Measurements from ENCODE around the gene NUP42. TPM values are rescaled to one million over a fixed set of nuclear protein-coding genes. Genes with fewer than 3 reads are reported as not detected.

NUP42 gene
- total and polyA plus RNA-seq, 9 of the 15 experiments (the other 6 are each of a cell fraction or from before 2014, with no cell fraction given): 41.8 to 86.4 (median 71.2) TPM

DNA sequence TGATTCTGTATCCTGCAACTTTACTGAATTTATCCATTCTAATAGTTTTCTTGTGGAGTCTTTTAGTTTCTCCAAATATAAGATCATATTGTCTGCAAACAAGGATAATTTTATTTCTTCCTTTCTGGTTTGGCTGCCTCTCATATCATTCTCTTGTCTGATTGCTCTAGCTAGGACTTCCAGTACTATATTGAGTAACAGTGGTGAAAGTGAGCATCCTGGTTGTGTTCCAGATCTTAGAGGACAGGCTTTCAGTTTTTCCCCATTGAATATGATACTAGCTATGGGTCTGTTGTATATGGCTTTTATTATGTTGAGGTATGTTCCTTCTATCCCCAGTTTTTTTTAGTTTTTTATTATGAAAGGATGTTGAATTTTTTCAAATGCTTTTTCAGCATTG lies 48.1 kb upstream of the NUP42 start (continued):
- TF ChIP-seq, protein P1, sequence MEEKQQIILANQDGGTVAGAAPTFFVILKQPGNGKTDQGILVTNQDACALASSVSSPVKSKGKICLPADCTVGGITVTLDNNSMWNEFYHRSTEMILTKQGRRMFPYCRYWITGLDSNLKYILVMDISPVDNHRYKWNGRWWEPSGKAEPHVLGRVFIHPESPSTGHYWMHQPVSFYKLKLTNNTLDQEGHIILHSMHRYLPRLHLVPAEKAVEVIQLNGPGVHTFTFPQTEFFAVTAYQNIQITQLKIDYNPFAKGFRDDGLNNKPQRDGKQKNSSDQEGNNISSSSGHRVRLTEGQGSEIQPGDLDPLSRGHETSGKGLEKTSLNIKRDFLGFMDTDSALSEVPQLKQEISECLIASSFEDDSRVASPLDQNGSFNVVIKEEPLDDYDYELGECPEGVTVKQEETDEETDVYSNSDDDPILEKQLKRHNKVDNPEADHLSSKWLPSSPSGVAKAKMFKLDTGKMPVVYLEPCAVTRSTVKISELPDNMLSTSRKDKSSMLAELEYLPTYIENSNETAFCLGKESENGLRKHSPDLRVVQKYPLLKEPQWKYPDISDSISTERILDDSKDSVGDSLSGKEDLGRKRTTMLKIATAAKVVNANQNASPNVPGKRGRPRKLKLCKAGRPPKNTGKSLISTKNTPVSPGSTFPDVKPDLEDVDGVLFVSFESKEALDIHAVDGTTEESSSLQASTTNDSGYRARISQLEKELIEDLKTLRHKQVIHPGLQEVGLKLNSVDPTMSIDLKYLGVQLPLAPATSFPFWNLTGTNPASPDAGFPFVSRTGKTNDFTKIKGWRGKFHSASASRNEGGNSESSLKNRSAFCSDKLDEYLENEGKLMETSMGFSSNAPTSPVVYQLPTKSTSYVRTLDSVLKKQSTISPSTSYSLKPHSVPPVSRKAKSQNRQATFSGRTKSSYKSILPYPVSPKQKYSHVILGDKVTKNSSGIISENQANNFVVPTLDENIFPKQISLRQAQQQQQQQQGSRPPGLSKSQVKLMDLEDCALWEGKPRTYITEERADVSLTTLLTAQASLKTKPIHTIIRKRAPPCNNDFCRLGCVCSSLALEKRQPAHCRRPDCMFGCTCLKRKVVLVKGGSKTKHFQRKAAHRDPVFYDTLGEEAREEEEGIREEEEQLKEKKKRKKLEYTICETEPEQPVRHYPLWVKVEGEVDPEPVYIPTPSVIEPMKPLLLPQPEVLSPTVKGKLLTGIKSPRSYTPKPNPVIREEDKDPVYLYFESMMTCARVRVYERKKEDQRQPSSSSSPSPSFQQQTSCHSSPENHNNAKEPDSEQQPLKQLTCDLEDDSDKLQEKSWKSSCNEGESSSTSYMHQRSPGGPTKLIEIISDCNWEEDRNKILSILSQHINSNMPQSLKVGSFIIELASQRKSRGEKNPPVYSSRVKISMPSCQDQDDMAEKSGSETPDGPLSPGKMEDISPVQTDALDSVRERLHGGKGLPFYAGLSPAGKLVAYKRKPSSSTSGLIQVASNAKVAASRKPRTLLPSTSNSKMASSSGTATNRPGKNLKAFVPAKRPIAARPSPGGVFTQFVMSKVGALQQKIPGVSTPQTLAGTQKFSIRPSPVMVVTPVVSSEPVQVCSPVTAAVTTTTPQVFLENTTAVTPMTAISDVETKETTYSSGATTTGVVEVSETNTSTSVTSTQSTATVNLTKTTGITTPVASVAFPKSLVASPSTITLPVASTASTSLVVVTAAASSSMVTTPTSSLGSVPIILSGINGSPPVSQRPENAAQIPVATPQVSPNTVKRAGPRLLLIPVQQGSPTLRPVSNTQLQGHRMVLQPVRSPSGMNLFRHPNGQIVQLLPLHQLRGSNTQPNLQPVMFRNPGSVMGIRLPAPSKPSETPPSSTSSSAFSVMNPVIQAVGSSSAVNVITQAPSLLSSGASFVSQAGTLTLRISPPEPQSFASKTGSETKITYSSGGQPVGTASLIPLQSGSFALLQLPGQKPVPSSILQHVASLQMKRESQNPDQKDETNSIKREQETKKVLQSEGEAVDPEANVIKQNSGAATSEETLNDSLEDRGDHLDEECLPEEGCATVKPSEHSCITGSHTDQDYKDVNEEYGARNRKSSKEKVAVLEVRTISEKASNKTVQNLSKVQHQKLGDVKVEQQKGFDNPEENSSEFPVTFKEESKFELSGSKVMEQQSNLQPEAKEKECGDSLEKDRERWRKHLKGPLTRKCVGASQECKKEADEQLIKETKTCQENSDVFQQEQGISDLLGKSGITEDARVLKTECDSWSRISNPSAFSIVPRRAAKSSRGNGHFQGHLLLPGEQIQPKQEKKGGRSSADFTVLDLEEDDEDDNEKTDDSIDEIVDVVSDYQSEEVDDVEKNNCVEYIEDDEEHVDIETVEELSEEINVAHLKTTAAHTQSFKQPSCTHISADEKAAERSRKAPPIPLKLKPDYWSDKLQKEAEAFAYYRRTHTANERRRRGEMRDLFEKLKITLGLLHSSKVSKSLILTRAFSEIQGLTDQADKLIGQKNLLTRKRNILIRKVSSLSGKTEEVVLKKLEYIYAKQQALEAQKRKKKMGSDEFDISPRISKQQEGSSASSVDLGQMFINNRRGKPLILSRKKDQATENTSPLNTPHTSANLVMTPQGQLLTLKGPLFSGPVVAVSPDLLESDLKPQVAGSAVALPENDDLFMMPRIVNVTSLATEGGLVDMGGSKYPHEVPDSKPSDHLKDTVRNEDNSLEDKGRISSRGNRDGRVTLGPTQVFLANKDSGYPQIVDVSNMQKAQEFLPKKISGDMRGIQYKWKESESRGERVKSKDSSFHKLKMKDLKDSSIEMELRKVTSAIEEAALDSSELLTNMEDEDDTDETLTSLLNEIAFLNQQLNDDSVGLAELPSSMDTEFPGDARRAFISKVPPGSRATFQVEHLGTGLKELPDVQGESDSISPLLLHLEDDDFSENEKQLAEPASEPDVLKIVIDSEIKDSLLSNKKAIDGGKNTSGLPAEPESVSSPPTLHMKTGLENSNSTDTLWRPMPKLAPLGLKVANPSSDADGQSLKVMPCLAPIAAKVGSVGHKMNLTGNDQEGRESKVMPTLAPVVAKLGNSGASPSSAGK (IDR thresholded peaks at IDR 0.05): no peak
- TF ChIP-seq PRMT5 (CRISPR knock-in tag; IDR thresholded peaks at IDR 0.05) (no peak), ZNF263 (CRISPR knock-in tag; IDR thresholded peaks at IDR 0.05; ENCODE audit: borderline replicate concordance) (no peak), TGIF2 (CRISPR knock-in tag; IDR thresholded peaks at IDR 0.05) (no peak), SIN3A (IDR thresholded peaks at IDR 0.05; ENCODE audit: borderline replicate concordance in 2 of 2, control insufficient read depth in 1 of 2, low read depth in 2 of 2, low read length in 2 of 2) (no peak)
- TF ChIP-seq, protein P2, sequence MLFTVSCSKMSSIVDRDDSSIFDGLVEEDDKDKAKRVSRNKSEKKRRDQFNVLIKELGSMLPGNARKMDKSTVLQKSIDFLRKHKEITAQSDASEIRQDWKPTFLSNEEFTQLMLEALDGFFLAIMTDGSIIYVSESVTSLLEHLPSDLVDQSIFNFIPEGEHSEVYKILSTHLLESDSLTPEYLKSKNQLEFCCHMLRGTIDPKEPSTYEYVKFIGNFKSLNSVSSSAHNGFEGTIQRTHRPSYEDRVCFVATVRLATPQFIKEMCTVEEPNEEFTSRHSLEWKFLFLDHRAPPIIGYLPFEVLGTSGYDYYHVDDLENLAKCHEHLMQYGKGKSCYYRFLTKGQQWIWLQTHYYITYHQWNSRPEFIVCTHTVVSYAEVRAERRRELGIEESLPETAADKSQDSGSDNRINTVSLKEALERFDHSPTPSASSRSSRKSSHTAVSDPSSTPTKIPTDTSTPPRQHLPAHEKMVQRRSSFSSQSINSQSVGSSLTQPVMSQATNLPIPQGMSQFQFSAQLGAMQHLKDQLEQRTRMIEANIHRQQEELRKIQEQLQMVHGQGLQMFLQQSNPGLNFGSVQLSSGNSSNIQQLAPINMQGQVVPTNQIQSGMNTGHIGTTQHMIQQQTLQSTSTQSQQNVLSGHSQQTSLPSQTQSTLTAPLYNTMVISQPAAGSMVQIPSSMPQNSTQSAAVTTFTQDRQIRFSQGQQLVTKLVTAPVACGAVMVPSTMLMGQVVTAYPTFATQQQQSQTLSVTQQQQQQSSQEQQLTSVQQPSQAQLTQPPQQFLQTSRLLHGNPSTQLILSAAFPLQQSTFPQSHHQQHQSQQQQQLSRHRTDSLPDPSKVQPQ (CRISPR knock-in tag; IDR thresholded peaks at IDR 0.05; ENCODE audit: borderline replicate concordance): no peak
